Liver (tissue), 9 donors: ENCODE data around the gene TJP2. TPM values are rescaled to one million over a fixed set of nuclear protein-coding genes. Genes with fewer than 3 reads are reported as not detected.

Experiments used
- DNase-seq: peaks from one replicate; pipeline ENCODE4 v3.0.0-alpha.2; 2017; ENCODE audit warnings: low spot score
- H3K27ac ChIP-seq, 2 donors: one replicate each; pipeline ENCODE4 v1.7.0; 2013; ENCODE audit warnings: inconsistent platforms in 2 of 2, low read length in 2 of 2, control low read depth in 1 of 2, low read depth in 1 of 2, mild to moderate bottlenecking in 1 of 2
- H3K27me3 ChIP-seq, 4 donors: one replicate each; pipeline versions ENCODE4 v1.6.1 to v1.7.0; 2013; ENCODE audit warnings: low read length in 3 of 4, inconsistent platforms in 1 of 4, mild to moderate bottlenecking in 1 of 4, moderate library complexity in 1 of 4; ENCODE audit not compliant: control insufficient read depth in 4 of 4, insufficient read depth in 4 of 4
- H3K36me3 ChIP-seq, 4 donors: one replicate each; pipeline versions ENCODE4 v1.6.1 to v1.7.0; 2013; ENCODE audit warnings: low read length in 3 of 4, mild to moderate bottlenecking in 3 of 4, low read depth in 1 of 4, moderate library complexity in 1 of 4; ENCODE audit not compliant: control insufficient read depth in 4 of 4, insufficient read depth in 3 of 4
- H3K4me1 ChIP-seq, 4 donors: one replicate each; pipeline versions ENCODE4 v1.6.1 to v1.7.0; 2013; ENCODE audit warnings: low read length in 3 of 4, mild to moderate bottlenecking in 3 of 4, moderate library complexity in 1 of 4; ENCODE audit not compliant: control insufficient read depth in 4 of 4, insufficient read depth in 4 of 4
- H3K4me3 ChIP-seq, 3 donors: one replicate each; pipeline versions ENCODE4 v1.6.1 to v1.7.0; 2013; ENCODE audit warnings: low read length in 3 of 3, control low read depth in 1 of 3, low read depth in 1 of 3, mild to moderate bottlenecking in 1 of 3
- H3K9ac ChIP-seq, 2 donors: one replicate each; pipeline ENCODE4 v1.7.0; 2013; ENCODE audit warnings: low read length in 2 of 2, mild to moderate bottlenecking in 2 of 2, moderate library complexity in 2 of 2, control low read depth in 1 of 2, low read depth in 1 of 2
- H3K9me3 ChIP-seq, 4 donors: one replicate each; pipeline versions ENCODE4 v1.6.1 to v1.7.0; 2013; ENCODE audit warnings: low read length in 3 of 4; ENCODE audit not compliant: control insufficient read depth in 4 of 4
- CTCF ChIP-seq: fragments of 150-350 bp; IDR thresholded peaks from 2 replicates; pipeline ENCODE4 v1.5.1; 2017; ENCODE audit warnings: improper control_type of control experiment, low read depth, low read length; ENCODE audit not compliant: missing input control
- EGR1 ChIP-seq, 2 donors: IDR thresholded peaks; 2 replicates each; pipeline ENCODE4 v1.6.1; 2016 to 2018; ENCODE audit warnings: antibody characterized with exemption in 2 of 2, low read depth in 2 of 2
- FOXA2 ChIP-seq: IDR thresholded peaks from 2 replicates; pipeline ENCODE4 v1.6.1; 2016; ENCODE audit warnings: antibody characterized with exemption
- GABPA ChIP-seq, 2 donors: IDR thresholded peaks in 1 of 2; conservative IDR thresholded peaks in 1 of 2; 2 replicates each; pipeline ENCODE4 v1.6.1; 2016; ENCODE audit warnings: antibody characterized with exemption in 2 of 2, mild to moderate bottlenecking in 1 of 2, moderate library complexity in 1 of 2
- HNF4A ChIP-seq, 2 donors: conservative IDR thresholded peaks; 2 replicates each; pipeline ENCODE4 v1.6.1; 2016; ENCODE audit warnings: antibody characterized with exemption in 2 of 2, mild to moderate bottlenecking in 2 of 2
- HNF4G ChIP-seq: IDR thresholded peaks from 2 replicates; pipeline ENCODE4 v1.6.1; 2016; ENCODE audit warnings: antibody characterized with exemption
- JUND ChIP-seq, 2 donors: IDR thresholded peaks; 2 replicates each; pipeline ENCODE4 v1.6.1; 2016; ENCODE audit warnings: antibody characterized with exemption in 2 of 2
- MAX ChIP-seq: IDR thresholded peaks from 2 replicates; pipeline ENCODE4 v1.6.1; 2016; ENCODE audit warnings: antibody characterized with exemption
- NR2F2 ChIP-seq: IDR thresholded peaks from 2 replicates; pipeline ENCODE4 v1.6.1; 2016; ENCODE audit warnings: antibody characterized with exemption
- RAD21 ChIP-seq, 2 donors: IDR thresholded peaks; 2 replicates each; pipeline ENCODE4 v1.6.1; 2016; ENCODE audit warnings: antibody characterized with exemption in 2 of 2, mild to moderate bottlenecking in 2 of 2
- REST ChIP-seq: IDR thresholded peaks from 2 replicates; pipeline ENCODE4 v1.6.1; 2016; ENCODE audit warnings: antibody characterized with exemption, mild to moderate bottlenecking
- RXRA ChIP-seq, 2 donors: IDR thresholded peaks; 2 replicates each; pipeline ENCODE4 v1.6.1; 2017 to 2018; ENCODE audit warnings: antibody characterized with exemption in 2 of 2, mild to moderate bottlenecking in 1 of 2
- SP1 ChIP-seq: IDR thresholded peaks from 2 replicates; pipeline ENCODE4 v1.6.1; 2018; ENCODE audit warnings: antibody characterized with exemption, mild to moderate bottlenecking
- TAF1 ChIP-seq: conservative IDR thresholded peaks from 2 replicates; pipeline ENCODE4 v1.6.1; 2016; ENCODE audit warnings: antibody characterized with exemption, mild to moderate bottlenecking
- WGBS: extraction: QIAGEN DNeasy Blood & Tissue Kit; methylation state at CpG from one replicate; pipeline ENCODE4 v1.1.7; 2013; 5-methylcytosine and 5-hydroxymethylcytosine counted together
- polyA plus RNA-seq, 2 donors: library from polyadenylated mRNA; stranded (reverse) in 1 of 2; unstranded in 1 of 2; fragments of 200-250 nt in 1 of 2; fragments of >200 nt in 1 of 2; fragmentation: Nextera tagmentation in 1 of 2; extraction: Ambion mirVana in 1 of 2; gene quantifications; one replicate each; pipeline versions ENCODE4 v1.2.1 to v1.2.3, GENCODE V29; 2013 to 2015
- total RNA-seq, 2 donors: library from RNA; depleted of rRNA; stranded (reverse); fragments of >200 nt; gene quantifications; one replicate each; pipeline ENCODE4 v1.2.3, GENCODE V29; 2014
- TF ChIP-seq, protein P1 (sequence below): IDR thresholded peaks from 2 replicates; pipeline ENCODE4 v1.6.1; 2016; ENCODE audit warnings: antibody characterized with exemption
- TF ChIP-seq, protein P2 (sequence below): IDR thresholded peaks from 2 replicates; pipeline ENCODE4 v1.6.1; 2016; ENCODE audit warnings: antibody characterized with exemption
- donor health status: healthy.
- donor health status: healthy.
- donor health status: healthy.
- donor health status: healthy.
- donor health status: healthy.

TJP2 gene
- total and polyA plus RNA-seq, 4 donors, result 23.2 to 74.0 (median 32.6) TPM

DNA sequence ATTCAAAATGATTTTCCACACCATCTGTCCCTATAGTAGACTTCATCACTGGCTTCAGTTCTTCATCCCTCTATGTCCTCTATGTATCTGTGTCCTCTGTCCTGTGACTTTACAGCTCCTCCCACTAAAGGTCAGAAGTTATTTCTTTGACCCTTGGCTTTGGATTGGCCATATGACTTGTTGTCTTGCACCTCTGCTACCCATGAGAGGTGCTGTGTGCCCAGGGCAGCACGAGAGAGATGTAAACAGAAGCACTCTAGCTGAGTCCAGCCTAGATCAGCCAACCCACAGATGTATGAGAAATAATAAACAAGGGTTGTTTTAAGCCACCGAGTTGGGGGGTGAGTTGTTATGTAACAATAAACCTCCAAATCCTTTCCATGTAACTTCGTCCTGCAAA is 87.6 kb downstream of the TJP2 start:
- Histone ChIP-seq H3K9me3 (no peaks in the 10 kb centered on the region), H3K27ac (no peak overlapping the region), H3K27me3 (no peaks in the 10 kb centered on the region), H3K4me1 (no peaks in the 10 kb centered on the region), H3K36me3 (peaks cover 0 to 3% (median 0%) of the 10 kb centered on the region in 4 donors), H3K9ac (no peak overlapping the region), H3K4me3 (no peak overlapping the region)
- DNase-seq, result no peak
- TF ChIP-seq NR2F2 (no peak), HNF4G (no peak), HNF4A (conservative IDR thresholded peaks at IDR 0.05) (no peak), EGR1 (IDR thresholded peaks at IDR 0.05; ENCODE audit: low read depth in 2 of 2) (no peak), CTCF (no peak), RAD21 (IDR thresholded peaks at IDR 0.05) (no peak), TAF1 (no peak), FOXA2 (no peak), REST (no peak), JUND (IDR thresholded peaks at IDR 0.05) (no peak), RXRA (IDR thresholded peaks at IDR 0.05) (no peak), MAX (no peak)
- TF ChIP-seq, protein P1, sequence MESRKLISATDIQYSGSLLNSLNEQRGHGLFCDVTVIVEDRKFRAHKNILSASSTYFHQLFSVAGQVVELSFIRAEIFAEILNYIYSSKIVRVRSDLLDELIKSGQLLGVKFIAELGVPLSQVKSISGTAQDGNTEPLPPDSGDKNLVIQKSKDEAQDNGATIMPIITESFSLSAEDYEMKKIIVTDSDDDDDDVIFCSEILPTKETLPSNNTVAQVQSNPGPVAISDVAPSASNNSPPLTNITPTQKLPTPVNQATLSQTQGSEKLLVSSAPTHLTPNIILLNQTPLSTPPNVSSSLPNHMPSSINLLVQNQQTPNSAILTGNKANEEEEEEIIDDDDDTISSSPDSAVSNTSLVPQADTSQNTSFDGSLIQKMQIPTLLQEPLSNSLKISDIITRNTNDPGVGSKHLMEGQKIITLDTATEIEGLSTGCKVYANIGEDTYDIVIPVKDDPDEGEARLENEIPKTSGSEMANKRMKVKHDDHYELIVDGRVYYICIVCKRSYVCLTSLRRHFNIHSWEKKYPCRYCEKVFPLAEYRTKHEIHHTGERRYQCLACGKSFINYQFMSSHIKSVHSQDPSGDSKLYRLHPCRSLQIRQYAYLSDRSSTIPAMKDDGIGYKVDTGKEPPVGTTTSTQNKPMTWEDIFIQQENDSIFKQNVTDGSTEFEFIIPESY, result no peak
- TF ChIP-seq, protein P2, sequence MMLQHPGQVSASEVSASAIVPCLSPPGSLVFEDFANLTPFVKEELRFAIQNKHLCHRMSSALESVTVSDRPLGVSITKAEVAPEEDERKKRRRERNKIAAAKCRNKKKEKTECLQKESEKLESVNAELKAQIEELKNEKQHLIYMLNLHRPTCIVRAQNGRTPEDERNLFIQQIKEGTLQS, result no peak
- WGBS, result 64% methylated on average over 3 of the region's 3 CpGs

DNA sequence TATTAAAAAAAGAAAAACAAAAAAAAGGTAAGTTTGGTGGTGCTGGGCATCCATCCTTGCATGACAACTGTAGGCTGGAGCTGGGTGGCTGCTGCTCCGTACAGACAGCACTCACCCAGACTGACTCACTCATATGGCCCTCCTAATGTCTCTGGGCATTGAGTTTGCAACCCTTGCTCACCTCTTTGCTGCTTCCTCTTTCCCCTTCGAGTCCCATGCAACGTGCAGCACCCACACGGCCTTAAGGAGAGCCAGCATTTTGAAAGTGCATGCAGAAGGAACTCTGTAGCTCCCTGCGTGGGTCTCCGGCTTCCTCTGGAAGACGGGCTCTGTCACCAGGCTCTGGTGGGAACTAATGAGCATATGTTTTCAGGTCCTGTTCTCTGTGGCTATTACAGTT is 90.4 kb downstream of the TJP2 start:
- DNase-seq, result no peak
- no peak for TF ChIP-seq TAF1
- TF ChIP-seq GABPA (IDR thresholded peaks at IDR 0.05 in 1 of 2, conservative IDR thresholded peaks at IDR 0.05 in 1 of 2), result no peak
- no peak for TF ChIP-seq CTCF
- TF ChIP-seq SP1, result no peak

More for the DNA sequence above, 90.4 kb downstream of the TJP2 start:
- Histone ChIP-seq H3K36me3 (no peaks in the 10 kb centered on the region), H3K9me3 (no peaks in the 10 kb centered on the region), H3K27me3 (no peaks in the 10 kb centered on the region), H3K4me3 (no peak overlapping the region), H3K27ac (no peak overlapping the region), H3K9ac (no peak overlapping the region), H3K4me1 (no peaks in the 10 kb centered on the region)
- WGBS, result 75% methylated on average over 7 of the region's 7 CpGs
